Heart left ventricle (tissue), 13 donors: ENCODE results near the gene KCNIP3.
A peak's percentile ranks its signal among the peaks of the same experiment; 100 is the strongest.

Experiments
- CTCF ChIP-seq, 12 donors: fragments of 200-600 bp; sonication (generic) in 4 of 12; IDR thresholded peaks; one replicate each; pipeline versions ENCODE4 v1.5.0 to v1.8.0; 2018 to 2022; ENCODE audit warnings: antibody characterized with exemption in 12 of 12, mild to moderate bottlenecking in 5 of 12
- POLR2A ChIP-seq, 2 donors: fragments of 450-650 bp; IDR thresholded peaks; one replicate each; pipeline ENCODE4 v1.6.1; 2017; ENCODE audit warnings: antibody characterized with exemption in 2 of 2, mild to moderate bottlenecking in 2 of 2, moderate library complexity in 2 of 2
- donor health status: ischemic (EF 13 %, LVEDD 7.1; RV severe dilation, severe dysfunction).
- donor health status: DM: no; HTN: yes; CAD: no.
- donor health status: DM: no; HTN: no; CAD: no.
- donor health status: ischemic (EF 25% LVEDD 6.9; RV normal size, moderate dysfunction).
- donor health status: ischemic (EF 25% LVEDD 5.7; RV mildly dilated, moderate dysfunction).
- donor health status: ischemic (EF 35%, LVEDD 5.7; RV mildly dilated, moderate dysfunction).
- donor health status: nonischemic (EF 11% LVEDD 7.7; RV severe dilation, severe dysfunction).
- donor health status: DM: yes; HTN: yes; CAD: no.
- donor health status: PGD.
- donor health status: ischemic (EF 29% LVEDD 5.4; RV normal size, mild dysfunction).
- donor health status: nonischemic (EF 23%, LVEDD 6.1; RV moderate dilation, normal function).

GRCh38 chr2:95346738-95347671 lies 49.9 kb downstream of the KCNIP3 start:
- TF ChIP-seq CTCF (IDR thresholded peaks at IDR 0.05) (peak in 1 of 12 donors; percentile 4), POLR2A (IDR thresholded peaks at IDR 0.05) (no peak)
